ENCODE data around the gene CDH4. TPM values are rescaled to one million over a fixed set of nuclear protein-coding genes. Genes with fewer than 3 reads are reported as not detected.

Gene CDH4
- total and polyA plus RNA-seq, 9 of the 15 experiments (the other 6 are each of a cell fraction or from before 2014, with no cell fraction given), result 0.04 TPM; not detected in 8

GRCh38 chr20:61658563-61658962, 406.5 kb downstream of the CDH4 start:
- no peaks in the 10 kb centered on the region for H3K9me1 ChIP-seq (ENCODE audit: control insufficient read depth, insufficient read depth, low read length)
- ATAC-seq (no peak), FAIRE-seq (no peak), DNase-seq (ENCODE audit: extremely low read depth in 1 of 4, low spot score in 3 of 4) (no peak)
- H3K9ac ChIP-seq (ENCODE audit: insufficient read depth in 1 of 2, low read depth in 2 of 2, low read length in 2 of 2), result no peak overlapping the region
- BruUV-seq (replicated peaks), result no TSS peak
- in situ Hi-C loops (cut with MboI), result no loop called here
- 0% methylated on average over 6 of the region's 6 CpGs for WGBS (ENCODE audit: insufficient coverage, low coverage, missing lambda C conversion rate)
- intact Hi-C loops (cut with micrococcal nuclease), result no loop called here
- H3K4me2 ChIP-seq (ENCODE audit: insufficient read depth, low read length), result no peak overlapping the region
- H3K79me2 ChIP-seq (ENCODE audit: control insufficient read depth, insufficient read depth, low read length), result no peaks in the 10 kb centered on the region
- H3K27me3 ChIP-seq (ENCODE audit: control insufficient read depth in 2 of 2, insufficient read depth in 2 of 2, low read length in 2 of 2), result peaks cover 9 to 47% of the 10 kb centered on the region in 2 experiments; a peak in 3 of 5 replicates
- H3K36me3 ChIP-seq (ENCODE audit: control insufficient read depth, insufficient read depth, low read length), result no peaks in the 10 kb centered on the region
- ChIA-PET POLR2A (no interaction called here), CTCF (ENCODE audit: low intra/inter-chr PET ratio) (no interaction called here)
- H2AFZ ChIP-seq (ENCODE audit: low read depth, low read length), result no peak overlapping the region
- TF ChIP-seq BRCA1 (IDR thresholded peaks at IDR 0.05) (no peak), BRCA1 (CRISPR knock-in tag; IDR thresholded peaks at IDR 0.05) (no peak), HMG20B (CRISPR knock-in tag; IDR thresholded peaks at IDR 0.05) (no peak), SMARCE1 (IDR thresholded peaks at IDR 0.05) (no peak), ZNF318 (IDR thresholded peaks at IDR 0.05; ENCODE audit: borderline replicate concordance in 1 of 2, low read depth in 1 of 2) (no peak), IRF1 (CRISPR knock-in tag; IDR thresholded peaks at IDR 0.05; ENCODE audit: borderline replicate concordance) (no peak), HMBOX1 (IDR thresholded peaks at IDR 0.05) (no peak), PTRF (tag; IDR thresholded peaks at IDR 0.05) (no peak), ZNF165 (CRISPR knock-in tag; IDR thresholded peaks at IDR 0.05; ENCODE audit: borderline replicate concordance) (no peak), TRIM28 (IDR thresholded peaks at IDR 0.05) (no peak), SOX6 (IDR thresholded peaks at IDR 0.05) (no peak), ZNF695 (CRISPR knock-in tag; IDR thresholded peaks at IDR 0.05) (no peak)
- H3K27ac ChIP-seq (ENCODE audit: extremely low read depth, low read depth, low read length), result no peak overlapping the region
- no peak overlapping the region for H3K4me3 ChIP-seq
- H3K9me3 ChIP-seq (replicated peaks; ENCODE audit: control insufficient read depth, insufficient read depth, low read depth, low read length), result no peaks in the 10 kb centered on the region
- no peaks in the 10 kb centered on the region for H3K4me1 ChIP-seq (replicated peaks in 1 of 2; ENCODE audit: control insufficient read depth in 2 of 2, insufficient read depth in 2 of 2, low read length in 2 of 2)
- H4K20me1 ChIP-seq (replicated peaks; ENCODE audit: control insufficient read depth, insufficient read depth, low read length), result peaks cover 4% of the 10 kb centered on the region; the same call in 1 of the 2 replicates
